NCI-H510A treated with DMSO at 0.1 percent for 48 hours (cell line): ENCODE data around the gene NOSIP.

Source experiments
- DNase-seq: peaks from one replicate; lab custom pipeline; 2025; lab: John Stamatoyannopoulos, UW

Gene NOSIP

DNA sequence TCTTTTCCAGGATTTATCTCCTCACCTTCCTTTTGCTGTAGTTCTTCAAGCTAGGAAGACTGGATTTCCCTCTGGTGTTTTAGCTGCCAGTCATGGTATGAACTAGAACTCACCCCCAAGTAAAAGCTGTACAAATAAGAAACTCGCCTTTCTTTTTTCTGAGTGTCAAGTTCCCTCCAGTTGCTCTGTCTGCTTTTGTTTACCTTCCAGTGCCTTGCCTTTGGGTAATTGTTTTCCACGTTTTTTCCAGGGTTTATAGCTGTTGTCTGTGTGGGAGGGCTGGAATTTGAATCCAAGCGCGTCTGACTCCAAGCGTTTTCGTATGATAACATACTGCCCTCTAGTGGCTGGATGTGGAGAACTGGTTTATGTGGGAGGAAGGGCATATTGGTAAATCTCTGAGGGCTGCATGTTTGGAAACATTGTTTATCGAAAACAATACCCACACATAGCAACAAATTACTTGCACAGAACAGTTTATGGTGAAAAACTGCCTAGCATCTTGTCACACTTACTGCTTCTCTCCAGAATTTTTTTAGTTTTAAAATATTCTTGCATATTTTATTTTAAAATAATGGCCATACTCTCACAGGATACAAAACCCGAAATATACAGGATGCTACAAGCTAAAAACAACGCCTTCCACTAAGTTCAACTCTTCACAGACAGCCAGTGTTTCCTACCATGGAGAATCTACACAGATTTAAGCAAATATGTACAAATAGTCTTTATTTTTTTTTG is 33.4 kb downstream of the NOSIP start:
- peak; percentile 96 for DNase-seq

DNA sequence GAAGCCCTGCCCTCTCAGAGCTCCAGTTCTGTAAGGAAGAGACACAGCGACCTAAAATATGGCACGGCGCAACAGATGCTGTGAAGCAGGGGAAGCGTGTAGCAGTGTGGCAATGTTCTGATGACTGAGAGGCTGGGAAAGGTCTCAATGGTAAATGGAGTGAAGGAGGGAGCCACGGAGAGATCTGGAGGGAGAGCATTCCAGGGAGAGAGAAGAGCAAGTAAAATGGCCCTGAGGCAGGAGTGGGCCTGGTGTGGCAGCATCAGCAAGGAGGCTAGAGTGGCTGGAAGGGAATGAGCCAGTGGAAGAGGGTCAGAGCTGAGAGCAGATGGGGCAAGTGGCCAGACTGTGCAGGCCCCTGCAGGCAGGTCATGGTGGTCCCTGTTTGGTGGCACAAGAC is 36.2 kb downstream of the NOSIP start:
- no peak for DNase-seq

DNA sequence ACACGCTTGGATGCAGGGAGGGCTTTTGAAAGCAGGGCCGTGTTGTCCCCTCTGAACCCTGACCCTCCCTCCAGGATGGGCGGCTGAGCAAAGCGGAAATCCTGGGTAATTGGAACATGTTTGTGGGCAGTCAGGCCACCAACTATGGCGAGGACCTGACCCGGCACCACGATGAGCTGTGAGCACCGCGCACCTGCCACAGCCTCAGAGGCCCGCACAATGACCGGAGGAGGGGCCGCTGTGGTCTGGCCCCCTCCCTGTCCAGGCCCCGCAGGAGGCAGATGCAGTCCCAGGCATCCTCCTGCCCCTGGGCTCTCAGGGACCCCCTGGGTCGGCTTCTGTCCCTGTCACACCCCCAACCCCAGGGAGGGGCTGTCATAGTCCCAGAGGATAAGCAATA is 37.3 kb downstream of the NOSIP start:
- no peak for DNase-seq

DNA sequence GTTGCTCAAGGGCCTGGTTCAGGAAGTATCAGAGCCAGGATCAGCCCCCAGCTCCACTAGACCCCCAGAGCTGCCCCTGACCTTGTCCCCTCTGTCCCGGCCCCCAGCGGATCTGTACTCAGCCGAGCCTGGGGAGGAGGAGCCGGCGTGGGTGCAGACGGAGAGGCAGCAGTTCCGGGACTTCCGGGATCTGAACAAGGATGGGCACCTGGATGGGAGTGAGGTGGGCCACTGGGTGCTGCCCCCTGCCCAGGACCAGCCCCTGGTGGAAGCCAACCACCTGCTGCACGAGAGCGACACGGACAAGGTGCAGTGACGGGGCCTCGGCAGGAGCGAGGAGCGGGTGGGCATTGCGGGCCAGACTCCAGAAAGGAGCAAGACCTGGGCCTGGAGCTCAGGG is 37.9 kb downstream of the NOSIP start:
- no peak for DNase-seq

DNA sequence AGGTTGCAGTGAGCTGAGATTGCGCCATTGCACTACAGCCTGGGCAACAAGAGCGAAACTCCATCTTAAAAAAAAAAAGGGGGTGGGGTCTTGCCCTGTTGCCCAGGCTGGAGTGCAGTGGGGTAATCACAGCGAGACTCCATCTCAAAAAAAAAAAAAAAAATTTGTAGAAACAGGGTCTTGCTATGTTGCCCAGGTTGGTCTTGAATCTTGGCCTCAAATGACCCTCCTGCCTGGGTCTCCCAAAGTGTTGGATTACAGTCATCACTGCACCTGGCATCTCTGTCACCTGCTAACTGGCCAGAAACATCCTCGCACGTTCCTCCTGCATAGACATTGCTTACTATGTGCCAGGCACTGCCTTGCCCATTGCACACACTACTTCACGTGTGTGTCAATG is 38.4 kb downstream of the NOSIP start:
- DNase-seq = no peak

DNA sequence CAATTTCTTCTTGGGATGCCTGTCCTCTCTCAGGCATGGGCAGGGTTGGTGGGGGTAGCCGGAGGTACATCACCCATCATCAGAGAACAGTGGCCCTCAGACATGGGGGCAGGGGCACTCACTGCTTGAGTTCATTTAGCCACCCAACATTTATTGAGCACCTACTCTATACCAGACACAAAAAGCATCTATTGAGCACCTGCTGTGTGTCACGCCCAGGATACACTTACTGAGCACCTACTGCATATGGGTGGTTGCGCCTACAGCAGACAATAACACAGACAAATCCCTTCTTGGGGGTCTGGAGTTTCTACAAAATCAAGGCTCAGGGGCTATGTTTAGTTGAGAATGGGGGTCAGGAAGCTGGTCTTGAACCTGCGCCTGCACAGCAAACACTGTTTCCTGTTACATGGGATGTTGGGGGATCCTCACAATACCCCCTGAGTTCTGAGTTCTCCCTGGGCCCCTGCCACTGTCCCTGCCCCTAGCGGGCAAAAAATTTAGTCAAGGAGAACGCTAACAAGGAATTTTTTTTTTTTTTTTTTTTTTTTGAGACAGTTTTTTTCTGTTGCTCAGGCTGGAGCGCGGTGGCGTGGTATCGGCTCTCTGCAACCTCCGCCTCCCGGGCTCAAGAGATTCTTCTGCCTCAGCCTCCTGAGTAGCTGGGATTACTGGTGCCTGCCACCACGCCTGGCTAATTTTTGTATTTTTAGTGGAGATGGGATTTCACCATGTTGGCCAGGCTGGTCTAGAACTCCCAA is 41.0 kb downstream of the NOSIP start:
- DNase-seq = no peak

DNA sequence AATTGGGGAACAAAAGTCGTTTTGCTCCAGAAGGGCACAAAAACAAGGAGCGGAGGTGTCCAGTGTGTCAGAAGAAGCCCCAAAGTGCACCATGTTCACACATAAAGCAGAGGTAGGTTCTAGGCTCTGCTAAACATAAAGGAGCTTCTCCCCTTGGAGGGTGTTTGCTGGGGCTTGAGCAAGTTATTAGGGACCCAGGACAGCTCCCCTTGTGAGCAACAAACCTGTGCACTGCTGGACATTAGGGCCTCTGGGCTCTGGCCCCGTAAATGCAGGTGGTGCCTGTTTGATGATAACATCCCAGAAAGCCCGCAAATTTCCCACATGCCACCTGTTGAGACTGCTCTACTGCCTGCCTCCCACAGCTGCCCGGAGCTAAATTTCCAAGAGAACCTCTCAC is 41.7 kb downstream of the NOSIP start:
- no peak for DNase-seq

DNA sequence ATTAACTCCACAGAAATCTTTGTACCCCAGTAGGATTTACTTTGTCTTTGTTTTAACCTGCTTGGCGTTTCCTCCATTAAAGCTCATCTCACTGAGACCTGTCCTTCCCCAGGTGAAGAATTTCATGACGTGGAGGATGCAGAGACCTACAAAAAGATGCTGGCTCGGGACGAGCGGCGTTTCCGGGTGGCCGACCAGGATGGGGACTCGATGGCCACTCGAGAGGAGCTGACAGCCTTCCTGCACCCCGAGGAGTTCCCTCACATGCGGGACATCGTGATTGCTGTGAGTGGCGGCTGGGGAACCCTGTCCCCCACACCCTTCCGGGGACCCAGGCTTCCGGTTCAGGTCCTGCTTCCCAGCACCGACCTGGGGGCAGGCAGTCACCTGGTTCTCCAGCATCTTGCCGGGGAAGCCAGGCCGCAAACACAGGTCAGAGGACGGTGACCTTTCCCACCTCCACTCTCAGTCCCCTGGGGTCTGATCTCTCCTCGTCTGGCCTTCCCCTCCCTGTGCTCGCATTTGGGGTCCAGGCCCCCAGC is 43.4 kb downstream of the NOSIP start:
- DNase-seq = no peak

DNA sequence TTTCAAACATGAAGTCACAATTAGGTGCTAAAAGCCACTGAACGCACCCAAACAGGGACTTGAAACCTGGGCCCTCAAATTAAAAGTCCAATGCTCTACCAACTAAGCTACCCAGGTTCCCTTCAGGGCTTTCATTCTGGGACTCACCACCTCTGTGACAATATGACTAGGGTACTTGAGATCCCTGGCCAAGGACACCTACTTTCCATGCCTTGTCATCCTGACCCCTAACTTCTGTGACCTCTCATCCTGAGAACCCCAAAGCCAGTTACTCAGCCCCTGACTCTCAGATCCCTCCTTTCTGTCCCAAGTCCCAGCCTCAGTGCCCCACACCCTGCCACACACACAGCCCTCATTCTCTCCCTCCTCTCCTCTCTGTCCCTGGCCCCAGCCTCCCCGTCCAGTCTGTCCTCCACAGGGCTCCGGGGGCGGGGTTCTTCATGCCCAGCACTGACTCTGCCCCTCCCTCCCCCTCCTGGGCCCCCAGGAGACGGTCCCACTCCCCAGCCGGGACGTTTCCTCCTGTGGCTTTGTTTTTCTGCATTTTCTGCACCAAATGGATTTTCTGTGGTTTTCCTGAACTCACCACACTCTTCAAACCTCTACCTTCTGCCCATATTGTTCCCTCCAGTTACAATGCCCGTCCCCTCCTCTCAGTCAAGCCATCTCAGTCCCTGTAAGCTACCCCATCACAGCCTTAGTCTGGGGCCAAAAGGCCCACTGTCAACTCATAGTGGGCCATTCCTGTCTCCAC is 45.5 kb downstream of the NOSIP start:
- no peak for DNase-seq

DNA sequence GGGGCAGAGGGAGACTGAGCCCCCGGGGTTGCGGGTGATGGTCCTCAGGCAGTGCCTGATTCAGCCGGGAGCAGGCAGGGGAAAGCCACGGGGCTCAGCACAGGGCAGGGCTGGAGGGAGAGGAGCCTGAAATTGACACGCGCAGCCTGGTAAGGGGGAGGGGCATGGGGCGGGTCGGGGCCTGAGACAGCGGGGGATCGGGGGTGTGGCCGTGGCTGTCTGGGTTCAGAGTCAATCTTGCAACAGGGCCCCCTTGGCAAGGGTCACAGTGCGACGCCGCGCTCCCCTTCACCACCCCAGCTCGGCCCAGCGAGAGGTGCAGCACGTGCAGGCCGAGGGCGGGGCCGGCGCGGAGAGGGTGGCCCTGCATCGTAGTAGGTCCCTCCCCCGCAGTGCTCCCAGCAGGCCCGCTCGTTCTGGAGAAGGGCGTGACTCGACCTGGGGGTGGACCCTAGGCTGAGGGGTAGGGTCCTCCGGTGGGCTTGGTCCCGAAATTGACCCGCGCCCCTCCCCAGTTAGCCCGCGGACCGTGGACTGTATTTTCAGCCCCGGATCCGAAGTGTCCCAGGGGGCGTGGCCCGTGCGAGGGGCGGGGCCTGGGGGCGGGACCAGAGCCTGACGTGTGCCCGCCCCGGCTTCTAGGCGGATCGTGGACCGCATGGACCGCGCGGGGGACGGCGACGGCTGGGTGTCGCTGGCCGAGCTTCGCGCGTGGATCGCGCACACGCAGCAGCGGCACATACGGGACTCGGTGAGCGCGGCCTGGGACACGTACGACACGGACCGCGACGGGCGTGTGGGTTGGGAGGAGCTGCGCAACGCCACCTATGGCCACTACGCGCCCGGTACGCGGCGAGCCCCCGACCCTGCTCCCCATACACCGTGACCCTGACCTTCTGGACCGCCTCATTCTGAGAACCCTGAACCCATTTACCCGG is 46.5 kb downstream of the NOSIP start:
- no peak for DNase-seq

DNA sequence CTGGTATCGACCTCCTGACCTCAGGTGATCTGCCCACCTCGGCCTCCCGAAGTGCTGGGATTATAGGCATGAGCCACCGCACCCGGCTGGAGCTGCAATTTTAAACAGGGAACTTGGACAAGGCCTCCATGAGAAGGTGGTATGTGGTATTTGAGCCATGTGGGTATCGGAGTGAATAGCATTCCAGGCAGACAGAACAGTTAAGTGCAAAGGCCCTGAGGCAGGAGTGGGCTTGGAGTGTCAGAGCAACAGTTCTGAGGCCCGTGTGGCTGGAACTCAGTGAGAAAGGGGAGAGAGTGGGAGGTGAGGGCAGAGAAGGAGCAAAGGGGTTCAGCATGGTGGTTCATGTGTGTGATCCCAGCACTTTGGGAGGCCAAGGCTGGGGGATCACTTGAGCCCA is 49.6 kb downstream of the NOSIP start:
- DNase-seq = no peak

DNA sequence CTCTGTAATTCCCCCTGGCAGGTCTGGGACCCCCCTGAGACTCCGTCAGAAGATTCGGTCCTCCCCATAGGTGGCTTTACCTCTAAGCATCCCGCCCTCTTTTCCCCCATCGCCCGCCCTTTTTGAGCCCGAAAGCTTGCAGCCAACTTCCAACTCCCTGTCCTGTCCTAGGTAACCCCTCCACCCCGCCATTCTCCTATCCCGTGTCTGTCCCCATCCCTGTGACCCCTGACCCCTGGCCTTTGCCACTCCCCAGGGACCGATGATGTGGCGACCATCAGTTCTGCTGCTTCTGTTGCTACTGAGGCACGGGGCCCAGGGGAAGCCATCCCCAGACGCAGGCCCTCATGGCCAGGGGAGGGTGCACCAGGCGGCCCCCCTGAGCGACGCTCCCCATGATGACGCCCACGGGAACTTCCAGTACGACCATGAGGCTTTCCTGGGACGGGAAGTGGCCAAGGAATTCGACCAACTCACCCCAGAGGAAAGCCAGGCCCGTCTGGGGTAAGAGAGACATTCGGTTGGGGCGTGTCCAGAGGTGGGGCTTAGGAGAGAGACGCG is 52.1 kb downstream of the NOSIP start:
- no peak for DNase-seq

DNA sequence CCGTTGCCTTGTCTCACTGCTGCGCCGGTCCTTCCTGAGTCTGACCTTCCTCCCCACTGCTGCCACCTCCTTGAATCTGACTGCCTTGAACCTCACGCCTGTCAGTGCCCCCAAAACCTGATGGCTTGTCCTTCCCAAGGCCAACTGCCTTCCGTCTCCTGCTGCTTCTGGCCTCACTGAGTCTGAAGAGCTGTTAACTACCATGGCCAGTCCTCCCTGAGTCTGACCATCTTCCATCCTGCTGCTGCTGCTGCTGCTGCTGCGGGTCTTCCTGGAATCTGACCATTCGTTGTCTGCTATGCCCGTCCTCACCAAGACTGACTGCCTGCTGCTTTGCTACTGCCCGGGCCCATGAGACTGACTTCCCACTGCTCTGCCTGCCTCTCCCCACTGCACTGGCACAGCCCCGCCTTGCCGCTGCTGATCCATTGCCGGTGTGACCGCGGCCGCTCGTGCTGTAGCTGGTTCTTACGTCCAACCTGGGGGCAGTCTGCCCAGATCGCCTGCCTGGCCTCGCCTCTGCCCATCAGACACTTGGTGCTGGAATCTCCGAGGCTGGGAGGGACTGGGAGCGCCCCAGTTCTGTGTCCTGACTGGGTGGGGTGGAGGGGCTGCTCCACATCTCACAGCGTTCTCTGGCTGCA is 55.4 kb downstream of the NOSIP start:
- no peak for DNase-seq

DNA sequence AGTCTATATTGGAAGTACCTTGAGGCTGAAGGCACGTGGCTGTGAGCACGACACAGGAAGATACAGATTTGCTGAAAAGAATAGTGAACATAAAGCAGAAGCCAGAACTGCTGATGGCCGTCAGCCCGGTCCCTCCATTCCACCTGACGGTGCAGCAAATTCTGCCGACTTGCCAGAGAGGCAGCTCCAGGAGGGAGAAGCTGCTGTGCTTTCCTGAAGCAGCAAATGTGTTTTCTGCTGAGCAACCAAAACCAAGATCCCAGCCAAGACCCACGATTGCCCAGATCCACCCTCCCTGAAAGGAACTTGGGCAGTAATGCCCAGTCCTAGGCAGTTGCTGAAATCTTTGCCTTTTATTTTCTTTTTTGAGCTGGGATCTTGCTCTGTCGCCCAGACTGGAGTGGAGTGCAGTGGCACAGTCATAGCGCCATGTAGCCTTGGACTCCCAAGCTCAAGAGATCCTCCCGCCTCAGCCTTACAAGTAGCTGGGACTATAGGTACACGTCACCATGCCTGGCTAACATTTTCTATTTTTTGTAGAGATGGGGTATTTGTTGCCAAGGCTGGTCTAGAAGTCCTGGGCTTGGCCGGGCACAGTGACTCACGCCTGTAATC is 59.5 kb downstream of the NOSIP start:
- no peak for DNase-seq

DNA sequence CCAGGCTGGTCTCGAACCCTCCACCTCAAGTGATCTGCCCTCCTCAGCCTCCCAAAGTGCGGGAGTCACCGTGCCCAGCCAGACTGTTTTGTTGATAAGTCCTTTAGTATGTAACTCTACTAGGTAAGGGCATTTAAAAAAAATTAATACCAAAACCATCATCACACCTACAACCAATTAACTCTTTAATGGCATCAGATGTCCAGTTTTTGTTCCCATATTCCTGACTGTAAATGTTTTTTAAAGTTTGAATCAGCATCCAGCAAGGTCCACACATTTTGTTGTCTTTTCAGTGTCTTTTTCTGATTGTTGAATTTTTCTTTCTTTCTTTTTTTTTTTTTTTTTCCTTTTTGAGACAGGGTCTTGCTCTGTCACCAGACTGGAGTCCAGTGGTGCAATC is 62.3 kb downstream of the NOSIP start:
- no peak for DNase-seq

DNA sequence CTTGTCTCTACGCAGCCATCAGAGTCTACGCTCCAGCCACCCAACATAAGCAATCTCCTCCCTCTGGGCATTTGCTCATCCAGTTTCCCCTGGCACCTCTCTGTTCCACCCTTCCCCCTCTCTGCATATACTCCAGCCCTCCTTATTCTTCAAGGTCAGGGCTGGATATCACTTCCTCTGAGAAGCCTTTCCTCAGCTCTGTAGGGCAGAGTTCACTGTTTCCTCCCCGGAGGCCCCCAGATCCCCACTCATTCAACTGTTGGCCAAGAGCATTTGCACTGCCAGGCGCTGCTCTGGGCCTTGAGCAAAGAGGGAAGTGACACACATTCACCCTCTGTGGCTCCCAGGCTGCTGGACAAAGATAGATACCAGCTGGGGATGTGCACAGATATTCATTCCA is 64.6 kb downstream of the NOSIP start:
- DNase-seq = no peak

DNA sequence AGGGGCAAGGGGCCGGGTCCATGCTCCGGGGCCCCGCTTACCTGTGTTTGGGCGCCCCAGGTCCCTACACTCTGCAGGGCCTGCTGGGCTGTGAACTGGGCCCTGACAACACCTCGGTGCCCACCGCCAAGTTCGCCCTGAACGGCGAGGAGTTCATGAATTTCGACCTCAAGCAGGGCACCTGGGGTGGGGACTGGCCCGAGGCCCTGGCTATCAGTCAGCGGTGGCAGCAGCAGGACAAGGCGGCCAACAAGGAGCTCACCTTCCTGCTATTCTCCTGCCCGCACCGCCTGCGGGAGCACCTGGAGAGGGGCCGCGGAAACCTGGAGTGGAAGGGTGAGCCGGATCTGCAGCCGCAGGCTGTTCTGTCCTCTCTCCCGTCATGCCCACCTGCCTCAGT is 66.2 kb downstream of the NOSIP start:
- peak; percentile 21 for DNase-seq

DNA sequence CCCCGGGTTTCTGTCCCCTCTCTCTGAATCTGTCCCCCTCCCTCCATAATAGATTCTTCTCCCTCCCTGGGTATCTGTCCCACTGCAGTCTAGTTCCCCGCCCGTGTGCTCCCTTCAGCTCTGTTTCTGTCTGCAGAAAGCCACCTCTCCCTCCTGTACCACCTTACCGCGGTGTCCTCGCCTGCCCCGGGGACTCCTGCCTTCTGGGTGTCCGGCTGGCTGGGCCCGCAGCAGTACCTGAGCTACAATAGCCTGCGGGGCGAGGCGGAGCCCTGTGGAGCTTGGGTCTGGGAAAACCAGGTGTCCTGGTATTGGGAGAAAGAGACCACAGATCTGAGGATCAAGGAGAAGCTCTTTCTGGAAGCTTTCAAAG is 66.6 kb downstream of the NOSIP start:
- DNase-seq = peak; percentile 18

DNA sequence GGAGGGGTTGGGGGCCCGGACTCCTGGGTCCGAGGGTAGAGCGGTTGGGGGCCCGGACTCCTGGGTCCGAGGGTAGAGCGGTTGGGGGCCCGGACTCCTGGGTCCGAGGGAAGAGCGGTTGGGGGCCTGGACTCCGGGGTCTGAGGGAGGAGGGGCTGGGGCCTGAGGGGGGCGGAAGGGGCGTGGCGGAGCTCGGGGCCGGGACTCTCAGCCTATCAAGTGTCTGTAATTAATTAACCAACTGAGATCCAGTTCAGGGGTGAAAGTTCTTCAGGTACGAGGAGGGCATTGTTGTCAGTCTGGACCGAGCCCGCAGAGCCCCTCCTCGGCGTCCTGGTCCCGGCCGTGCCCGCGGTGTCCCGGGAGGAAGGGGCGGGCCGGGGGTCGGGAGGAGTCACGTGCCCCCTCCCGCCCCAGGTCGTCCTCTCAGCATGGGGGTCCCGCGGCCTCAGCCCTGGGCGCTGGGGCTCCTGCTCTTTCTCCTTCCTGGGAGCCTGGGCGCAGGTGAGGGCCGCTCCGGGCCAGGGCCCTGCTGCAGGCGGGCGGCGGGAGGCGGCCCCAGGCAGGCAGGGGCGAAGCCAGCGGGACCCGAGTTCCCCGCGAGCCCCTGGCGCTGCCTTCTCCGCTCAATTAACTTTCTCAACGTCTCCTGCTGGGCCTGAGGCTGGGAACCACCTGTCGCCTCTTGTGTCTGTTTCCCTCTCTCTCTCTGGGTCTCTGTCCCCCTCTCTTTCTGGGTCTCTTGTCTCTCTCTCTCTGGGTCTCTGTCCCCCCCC is 67.2 kb downstream of the NOSIP start:
- DNase-seq = peak; percentile 65
